Measurements from ENCODE around the gene FAM83D.
A peak's percentile ranks its signal among the peaks of the same experiment; 100 is the strongest.

FAM83D gene

GRCh38 chr20:38930242-38930569 is 4.0 kb downstream of the FAM83D start:
- Histone ChIP-seq H3K27me3 (ENCODE audit: control insufficient read depth, low read length) (no peaks in the 10 kb centered on the region), H3K4me3 (ENCODE audit: low read length) (0 out of 2 replicates have a peak overlapping the region, but pooled peaks have one; percentile 4), H4K20me1 (ENCODE audit: control insufficient read depth, insufficient read depth, low read depth, low read length) (peaks cover 38% of the 10 kb centered on the region), H3K4me1 (ENCODE audit: control insufficient read depth, low read length) (peaks cover 50% of the 10 kb centered on the region), H3K9me2 (replicated peaks; ENCODE audit: control insufficient read depth, low read length) (no peaks in the 10 kb centered on the region), H3K79me2 (ENCODE audit: control insufficient read depth, low read length) (peaks cover 91% of the 10 kb centered on the region), H3F3A (ENCODE audit: control insufficient read depth, insufficient read depth) (no peaks in the 10 kb centered on the region; the same call in 1 of the 2 replicates), H3K36me3 (ENCODE audit: control insufficient read depth, low read length) (peaks cover 79% of the 10 kb centered on the region), H3K4me2 (ENCODE audit: low read length) (peak overlapping the region; percentile 76), H3K9me3 (ENCODE audit: control insufficient read depth, insufficient read depth, low read length) (no peaks in the 10 kb centered on the region), H3K27ac (ENCODE audit: low read depth, low read length) (no peak overlapping the region)
- TF ChIP-seq EZH2phosphoT487 (IDR thresholded peaks at IDR 0.05; ENCODE audit: borderline replicate concordance, low read length) (no peak), CTCF (IDR thresholded peaks at IDR 0.05; ENCODE audit: low read depth, low read length, poor library complexity, severe bottlenecking) (no peak)

- peaks cover 100% of the 10 kb centered on the region for H3K79me2 ChIP-seq (ENCODE audit: control insufficient read depth, low read length)
- H3K4me2 ChIP-seq (ENCODE audit: low read length) = no peak overlapping the region; the same call in 1 of the 2 replicates
- H3K36me3 ChIP-seq (ENCODE audit: control insufficient read depth, low read length) = peaks cover 90% of the 10 kb centered on the region
- H3K27ac ChIP-seq (ENCODE audit: low read depth, low read length) = no peak overlapping the region
- peaks cover 48% of the 10 kb centered on the region for H3K4me1 ChIP-seq (ENCODE audit: control insufficient read depth, low read length)
- H3F3A ChIP-seq (ENCODE audit: control insufficient read depth, insufficient read depth) = no peaks in the 10 kb centered on the region
- H3K27me3 ChIP-seq (ENCODE audit: control insufficient read depth, low read length) = no peaks in the 10 kb centered on the region
- no peaks in the 10 kb centered on the region for H3K9me3 ChIP-seq (ENCODE audit: control insufficient read depth, insufficient read depth, low read length)
- peaks cover 52% of the 10 kb centered on the region for H4K20me1 ChIP-seq (ENCODE audit: control insufficient read depth, insufficient read depth, low read depth, low read length)
- no peaks in the 10 kb centered on the region for H3K9me2 ChIP-seq (replicated peaks; ENCODE audit: control insufficient read depth, low read length)
- TF ChIP-seq CTCF (IDR thresholded peaks at IDR 0.05; ENCODE audit: low read depth, low read length, poor library complexity, severe bottlenecking) (no peak), EZH2phosphoT487 (IDR thresholded peaks at IDR 0.05; ENCODE audit: borderline replicate concordance, low read length) (no peak)
- no peak overlapping the region for H3K4me3 ChIP-seq (ENCODE audit: low read length)
These were observed 5.8 kb downstream of the FAM83D start for GRCh38 chr20:38931984-38932383.

- no peaks in the 10 kb centered on the region for H3K9me2 ChIP-seq (replicated peaks; ENCODE audit: control insufficient read depth, low read length)
- H3K4me3 ChIP-seq (ENCODE audit: low read length) = no peak overlapping the region
- peaks cover 49% of the 10 kb centered on the region for H3K4me1 ChIP-seq (ENCODE audit: control insufficient read depth, low read length)
- no peaks in the 10 kb centered on the region for H3K27me3 ChIP-seq (ENCODE audit: control insufficient read depth, low read length)
- no peak overlapping the region for H3K4me2 ChIP-seq (ENCODE audit: low read length)
- H3K79me2 ChIP-seq (ENCODE audit: control insufficient read depth, low read length) = peaks cover 100% of the 10 kb centered on the region
- H3K36me3 ChIP-seq (ENCODE audit: control insufficient read depth, low read length) = peaks cover 91% of the 10 kb centered on the region
- H4K20me1 ChIP-seq (ENCODE audit: control insufficient read depth, insufficient read depth, low read depth, low read length) = peaks cover 57% of the 10 kb centered on the region
- no peaks in the 10 kb centered on the region for H3F3A ChIP-seq (ENCODE audit: control insufficient read depth, insufficient read depth)
- no peaks in the 10 kb centered on the region for H3K9me3 ChIP-seq (ENCODE audit: control insufficient read depth, insufficient read depth, low read length)
- no peak overlapping the region for H3K27ac ChIP-seq (ENCODE audit: low read depth, low read length)
- TF ChIP-seq EZH2phosphoT487 (IDR thresholded peaks at IDR 0.05; ENCODE audit: borderline replicate concordance, low read length) (no peak), CTCF (IDR thresholded peaks at IDR 0.05; ENCODE audit: low read depth, low read length, poor library complexity, severe bottlenecking) (no peak)
These were observed 6.4 kb downstream of the FAM83D start for GRCh38 chr20:38932457-38933120.
